GM18858 (cell line): ENCODE results near the gene TSPAN3.

Source experiments
- ATAC-seq: cut with Tn5 transposase; IDR thresholded peaks from one replicate; pipeline ENCODE4 v1.9.1; 2021; ENCODE audit not compliant: unreplicated experiment

Gene TSPAN3

DNA sequence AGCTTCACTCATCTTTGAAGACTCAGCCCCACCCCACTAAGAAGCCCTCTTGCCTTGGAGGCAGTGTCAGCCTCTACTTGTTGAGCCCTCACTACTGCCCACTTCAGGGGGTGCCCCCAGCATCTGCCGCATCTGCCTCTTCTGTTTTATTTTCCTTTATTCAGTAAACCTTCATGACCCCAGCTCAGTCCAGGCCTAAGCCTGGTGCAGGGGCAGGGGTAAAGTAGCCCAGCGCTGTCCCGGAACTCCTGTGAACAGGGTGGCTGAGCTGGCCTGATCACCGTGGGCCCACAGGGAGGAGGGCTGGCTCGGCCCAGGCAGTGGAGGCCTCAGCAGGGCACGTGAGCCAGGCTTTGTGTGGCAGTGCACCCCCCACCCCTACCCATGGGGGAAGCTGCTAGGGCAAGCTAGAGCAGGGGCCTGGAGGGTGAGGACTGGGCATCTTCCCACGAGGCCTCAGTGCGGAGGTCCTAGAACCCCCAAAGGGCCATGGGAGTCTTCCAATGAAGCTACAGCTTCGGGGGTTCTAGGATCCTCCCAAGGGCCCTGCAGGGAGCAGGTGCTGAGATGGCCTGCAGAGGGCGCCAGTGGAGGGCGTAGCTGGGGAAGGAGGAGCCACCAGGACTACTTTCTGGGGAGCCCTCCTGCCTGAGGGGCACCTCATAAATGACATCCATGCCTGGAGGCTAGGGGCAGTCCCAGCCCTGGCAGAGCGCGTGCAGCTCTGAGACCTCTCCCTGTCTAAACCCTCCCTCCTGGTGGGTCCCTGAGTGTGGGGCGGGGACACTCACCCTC, 36.0 kb downstream of the TSPAN3 start:
- ATAC-seq, result no peak

DNA sequence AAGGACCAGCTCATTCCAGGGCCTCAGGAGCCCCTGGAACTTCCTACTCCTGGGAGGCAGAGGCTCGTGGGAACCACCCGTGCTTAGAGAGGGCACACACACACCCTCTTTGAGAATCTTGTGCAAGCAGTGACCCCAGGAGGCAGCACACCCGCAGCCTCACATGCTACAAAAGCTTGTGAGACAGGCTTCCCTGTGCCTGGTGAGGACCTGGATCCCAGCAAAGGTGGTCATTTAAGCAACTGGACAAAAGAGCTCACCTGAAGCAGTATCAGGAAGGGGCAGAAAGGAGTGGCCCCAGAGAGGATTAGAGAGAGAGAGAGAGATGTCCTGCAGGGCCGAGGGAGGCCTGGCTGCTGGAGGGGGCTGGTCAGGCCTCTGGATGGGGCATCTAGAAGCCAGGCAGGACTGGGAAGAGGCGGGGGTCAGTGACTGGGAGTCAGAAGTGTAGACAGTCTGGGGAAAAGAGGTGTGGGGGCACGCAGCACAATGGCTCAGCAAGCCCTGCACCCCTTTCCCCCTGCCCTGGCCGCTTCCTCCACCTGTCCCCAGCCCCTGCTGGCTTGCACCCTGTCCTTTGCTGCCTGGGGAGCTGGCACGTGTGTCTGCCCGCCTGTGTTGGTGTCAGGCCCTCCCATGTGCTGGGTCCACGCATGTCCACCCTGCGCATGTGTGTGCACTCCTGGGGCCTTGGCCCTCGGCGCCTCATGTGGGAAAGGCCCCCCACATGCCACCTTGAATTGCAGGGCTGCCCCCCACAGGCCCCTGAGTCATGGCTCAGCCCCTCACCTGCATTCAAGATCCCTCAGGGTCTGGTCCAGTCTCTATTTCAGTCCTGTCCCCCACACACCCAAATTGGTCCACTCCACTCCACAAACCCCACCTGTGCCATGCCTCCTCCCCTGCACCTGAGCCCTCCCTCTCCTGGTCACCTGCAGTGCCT, 36.9 kb downstream of the TSPAN3 start:
- no peak for ATAC-seq

DNA sequence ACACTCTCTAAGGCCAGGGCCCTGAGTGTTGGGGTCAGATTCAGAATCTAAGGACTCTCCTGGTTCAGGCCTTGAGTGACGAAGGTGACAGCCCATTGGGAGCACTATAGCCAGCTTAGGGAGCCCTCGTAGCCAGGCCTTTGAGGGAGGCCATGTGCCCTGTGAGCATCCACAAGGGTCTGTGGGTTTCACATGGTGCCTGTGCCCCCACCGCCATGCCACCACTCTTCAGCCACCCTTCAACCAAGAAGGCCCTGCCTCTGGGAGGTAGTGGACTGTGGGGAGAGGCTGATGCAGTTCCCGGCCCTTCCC, 37.5 kb downstream of the TSPAN3 start:
- ATAC-seq, result no peak

DNA sequence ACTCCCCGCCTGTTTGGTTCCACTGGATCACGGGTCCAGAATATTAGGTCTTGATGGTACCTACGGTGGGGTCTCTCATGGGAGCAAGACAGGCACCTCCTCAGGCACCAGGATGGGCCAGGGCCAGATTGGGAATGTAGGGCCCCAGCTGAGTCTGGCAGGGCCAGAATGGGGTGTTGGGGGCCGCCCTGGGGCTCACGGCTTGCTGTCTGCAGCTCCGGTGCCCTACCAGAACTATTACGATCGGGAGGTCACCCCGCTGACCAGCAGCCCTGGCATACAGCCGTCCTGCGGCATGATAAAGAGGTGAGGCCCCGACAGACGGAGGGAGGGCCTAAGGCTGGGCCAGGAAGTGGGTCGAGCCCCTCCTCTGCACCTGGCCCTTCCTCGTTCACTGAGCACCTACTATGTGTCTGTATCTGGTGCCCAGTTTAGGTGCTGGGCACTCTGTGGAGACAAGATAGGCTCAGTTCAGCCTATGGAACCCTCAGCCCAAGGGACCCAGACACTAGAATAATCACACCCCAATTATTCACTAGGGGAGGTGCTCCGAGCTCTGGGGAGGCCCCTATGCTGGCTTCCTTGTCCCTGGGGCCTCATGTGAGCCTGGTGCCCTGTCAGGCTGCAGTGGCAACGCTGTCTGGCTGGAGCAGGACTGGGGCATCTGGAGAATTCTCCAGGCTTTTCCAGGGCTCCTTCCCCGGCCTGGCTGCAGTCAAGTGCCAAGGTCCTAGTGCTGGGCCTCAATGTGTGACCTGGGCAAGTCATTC, 38.1 kb downstream of the TSPAN3 start:
- no peak for ATAC-seq

DNA sequence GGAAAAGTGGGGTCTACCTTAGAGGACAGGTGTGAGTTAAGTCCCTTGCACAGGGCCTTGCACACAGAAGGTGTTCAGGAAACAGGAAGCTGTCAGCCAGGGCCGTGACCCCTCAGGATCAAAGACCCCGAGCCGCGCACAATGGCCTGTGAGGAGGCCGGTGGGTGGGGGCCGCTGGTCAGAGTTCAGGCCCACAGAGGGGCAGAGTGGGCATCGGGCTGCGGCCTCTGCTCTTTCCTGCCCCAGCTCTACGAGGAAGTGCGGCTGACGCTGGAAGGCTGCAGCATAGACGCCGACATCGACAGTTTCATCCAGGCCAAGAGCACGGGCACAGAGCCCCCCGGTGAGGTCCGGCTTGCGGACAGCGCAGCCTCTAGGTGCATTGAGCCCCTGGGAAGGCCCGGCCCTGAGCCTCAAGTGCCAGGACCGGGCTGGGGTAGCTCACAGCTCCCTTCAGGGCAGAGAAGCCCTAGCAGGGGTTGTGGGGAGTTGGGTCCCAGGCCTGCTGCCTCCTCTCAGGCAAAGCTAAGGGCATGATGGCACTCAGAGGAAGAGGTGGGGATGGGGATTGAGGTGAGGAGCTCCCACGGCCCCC, 38.8 kb downstream of the TSPAN3 start:
- no peak for ATAC-seq

DNA sequence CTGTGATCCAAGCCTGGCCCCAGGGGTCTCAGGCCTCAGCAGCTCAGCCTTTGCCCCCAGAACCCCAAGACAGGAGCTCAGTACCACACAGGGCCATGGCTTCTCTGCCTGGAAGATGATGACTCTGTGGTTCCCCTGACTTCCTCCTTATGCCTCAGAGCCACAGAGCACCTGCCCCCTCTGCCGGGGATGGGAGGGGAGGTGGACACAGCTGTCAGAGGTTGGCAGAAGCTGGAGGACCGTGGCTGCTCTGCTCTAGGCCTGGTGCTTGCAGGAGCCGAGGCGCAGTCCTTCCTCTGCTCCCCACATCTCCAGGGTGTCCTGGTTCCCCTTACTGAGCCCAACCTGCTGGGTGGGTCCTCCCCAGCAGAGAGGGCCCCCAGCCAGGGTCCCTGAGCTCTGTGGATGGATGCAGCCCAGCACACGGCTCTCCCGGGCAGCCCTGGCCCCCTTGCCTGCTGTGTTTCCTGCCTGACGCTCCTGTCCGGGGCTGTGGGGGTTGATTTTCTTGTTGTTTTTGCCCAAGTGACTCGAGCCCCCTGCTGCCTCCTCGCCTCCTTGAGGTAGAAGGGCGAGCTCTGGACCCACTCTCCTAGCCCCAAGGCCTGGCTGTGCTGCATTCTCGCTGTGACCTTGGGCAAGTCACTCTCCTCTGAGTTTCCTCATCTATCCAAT, 39.4 kb downstream of the TSPAN3 start:
- ATAC-seq, result no peak

DNA sequence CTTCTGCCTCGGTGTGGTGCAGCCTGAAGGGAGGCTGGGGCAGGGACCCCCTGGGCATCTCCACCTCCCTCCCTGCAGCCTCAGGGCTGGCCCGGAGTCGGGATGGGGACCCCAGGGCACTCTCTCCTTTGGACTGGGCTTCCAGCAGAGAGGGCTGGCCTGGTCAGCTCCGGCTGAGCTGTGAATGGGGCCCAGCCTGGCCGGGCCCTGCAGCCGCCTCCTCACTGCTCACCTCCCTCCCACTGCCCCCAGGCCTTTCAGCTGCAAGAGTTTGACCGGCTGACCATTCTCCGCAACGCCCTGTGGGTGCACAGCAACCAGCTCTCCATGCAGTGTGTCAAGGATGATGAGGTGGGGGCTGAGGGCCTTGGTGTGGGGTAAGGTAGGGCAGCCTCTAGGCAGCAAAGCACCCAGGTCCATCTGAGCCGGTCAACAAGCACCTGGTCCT, 40.0 kb downstream of the TSPAN3 start:
- ATAC-seq, result no peak

DNA sequence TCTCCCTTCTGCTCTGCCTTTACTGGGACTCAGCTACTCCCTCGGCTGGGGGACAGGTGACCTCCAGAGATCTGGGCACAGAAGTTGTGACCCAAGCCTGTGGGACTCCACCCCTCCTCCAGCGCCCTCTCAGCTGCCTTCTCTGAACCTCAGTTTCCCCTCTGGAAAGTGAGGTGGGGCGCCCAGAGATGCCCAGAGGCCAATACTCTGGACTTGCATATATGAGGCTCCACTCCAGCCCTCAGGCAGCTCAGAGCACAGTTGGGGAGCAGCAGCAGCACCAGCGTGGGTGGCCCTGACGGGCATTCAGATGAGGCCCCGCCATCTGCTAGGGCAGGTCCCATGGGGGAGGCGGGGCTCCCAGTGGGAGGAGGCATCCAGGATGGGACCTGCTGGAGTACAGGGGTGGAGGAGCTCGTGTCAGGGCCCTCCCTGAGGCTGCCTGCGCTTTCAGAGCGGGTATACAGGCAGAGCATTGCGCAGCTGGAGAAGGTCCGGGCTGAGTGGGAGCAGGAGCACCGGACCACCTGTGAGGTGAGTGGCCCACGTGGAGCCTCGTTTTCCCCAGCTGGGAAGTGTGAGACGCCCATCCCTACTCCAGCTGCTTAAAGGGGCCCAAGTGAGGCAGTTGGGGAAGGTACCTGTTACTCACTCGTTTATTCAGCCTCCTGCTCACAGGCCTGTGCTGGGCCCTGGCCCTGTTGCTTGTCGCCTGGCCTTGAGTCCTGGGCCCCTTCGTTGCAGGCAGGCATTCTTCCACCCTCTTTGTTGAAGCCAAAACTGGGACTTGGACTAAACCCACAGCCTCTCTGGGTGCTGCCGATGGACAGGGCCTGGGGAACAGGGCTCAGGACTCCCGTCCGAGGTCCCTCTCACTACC, 40.6 kb downstream of the TSPAN3 start:
- no peak for ATAC-seq

DNA sequence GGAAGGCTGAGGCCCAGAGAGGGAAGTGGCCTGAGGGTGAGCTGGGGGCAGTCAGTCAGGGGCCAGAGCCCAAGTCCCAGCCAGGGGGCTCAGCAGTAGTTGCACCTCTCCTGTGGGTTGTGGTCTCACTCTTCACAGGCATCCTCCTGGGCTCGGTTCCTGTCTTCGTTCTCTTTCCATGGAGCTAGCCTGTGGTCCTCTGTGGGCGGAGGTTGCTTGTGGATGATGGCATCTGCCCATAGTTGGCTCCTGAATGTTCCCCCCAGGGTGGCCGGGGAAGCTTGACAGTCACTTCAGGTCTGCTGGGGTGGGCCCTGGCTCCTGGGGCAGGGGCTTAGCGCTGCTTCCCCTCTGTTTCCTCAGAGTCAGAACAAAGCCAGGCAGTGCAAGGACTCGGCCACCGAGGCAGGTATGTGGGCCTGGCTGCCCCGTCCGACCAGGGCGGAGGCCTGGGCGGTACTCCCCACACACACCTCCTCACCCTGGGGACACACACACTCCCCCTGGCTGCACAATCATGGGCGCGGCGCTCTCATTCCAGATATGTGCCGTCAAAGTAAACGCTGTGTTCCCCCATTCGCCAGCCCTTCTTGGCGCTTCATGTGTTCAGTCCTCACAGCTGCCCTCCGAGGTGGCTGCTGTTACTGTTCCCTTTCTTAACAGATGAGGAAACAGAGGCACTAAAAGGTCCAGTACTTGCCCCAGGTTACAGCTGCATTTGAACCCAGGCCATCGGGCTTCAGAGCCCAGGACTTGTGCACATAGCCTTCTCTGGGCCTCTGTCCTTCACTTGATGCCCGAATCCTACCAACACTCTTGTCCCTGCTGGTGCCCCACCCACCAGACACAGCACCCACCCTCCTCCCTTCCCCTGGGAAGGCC, 41.5 kb downstream of the TSPAN3 start:
- ATAC-seq, result no peak

DNA sequence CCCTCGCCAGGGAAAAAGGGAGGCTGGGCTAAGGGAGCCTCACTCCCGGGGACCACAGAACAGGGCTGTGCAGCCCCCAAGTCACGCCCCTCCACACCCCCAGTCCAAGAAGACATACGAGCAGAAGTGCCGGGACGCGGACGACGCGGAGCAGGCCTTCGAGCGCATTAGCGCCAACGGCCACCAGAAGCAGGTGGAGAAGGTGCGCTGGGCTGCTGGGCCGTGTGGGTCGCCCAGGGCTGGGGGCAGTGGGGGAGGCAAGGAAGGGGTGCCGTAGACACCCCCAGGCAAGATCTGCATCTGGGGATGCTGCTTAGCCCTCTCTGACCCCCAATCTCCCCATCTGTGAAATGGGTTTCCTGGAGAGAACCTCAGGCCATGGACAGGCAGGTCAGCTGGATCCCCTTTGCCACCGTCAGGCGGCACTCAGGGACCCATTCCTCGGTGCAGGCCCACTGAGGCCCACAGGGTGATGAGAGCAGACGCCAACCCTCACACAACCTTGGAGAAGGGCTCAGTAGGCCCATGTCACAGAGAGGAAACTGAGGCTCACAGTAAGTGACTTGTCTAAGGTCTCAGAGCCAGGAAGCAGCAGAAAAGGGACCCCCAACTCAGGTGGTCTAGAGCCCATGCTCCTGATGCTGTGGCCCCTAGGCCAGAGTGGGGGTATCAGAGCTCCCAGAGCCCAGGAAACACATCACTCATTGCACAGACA, 42.3 kb downstream of the TSPAN3 start:
- no peak for ATAC-seq

DNA sequence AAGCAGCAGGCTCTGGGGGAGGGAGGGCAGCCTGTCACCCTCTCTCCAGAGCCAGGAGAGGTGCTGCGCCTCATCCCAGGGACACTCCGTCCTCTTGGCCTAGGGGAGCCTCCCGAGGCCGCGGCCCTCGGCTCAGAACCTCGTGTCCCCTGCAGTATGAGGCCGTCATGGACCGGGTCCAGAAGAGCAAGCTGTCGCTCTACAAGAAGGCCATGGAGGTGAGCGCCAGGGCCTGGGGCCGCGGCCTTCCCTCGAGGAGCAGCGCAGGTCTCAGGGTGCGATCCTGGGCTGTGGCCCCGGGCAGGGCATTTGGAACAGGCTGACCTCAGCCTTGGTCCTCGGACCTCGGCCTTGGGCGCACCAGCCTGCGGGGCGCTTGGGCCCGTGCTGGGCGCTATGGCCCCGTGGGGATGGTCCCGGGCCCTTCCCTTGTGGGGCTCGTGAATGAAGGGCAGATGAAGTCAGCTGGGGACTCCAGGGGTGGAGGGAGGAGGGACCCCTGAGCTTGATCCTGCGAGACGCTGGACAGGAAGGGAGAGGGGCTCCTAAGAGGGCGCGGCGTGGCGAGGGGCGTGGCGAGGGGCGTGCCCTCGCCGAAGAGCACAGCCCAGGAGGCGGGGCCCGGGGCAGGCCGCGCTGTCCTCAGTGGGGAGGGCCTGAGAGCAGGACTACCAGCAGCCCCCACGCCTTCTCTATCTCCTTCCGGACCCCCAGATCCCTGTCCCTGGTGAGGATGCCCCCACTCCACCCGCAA, 43.0 kb downstream of the TSPAN3 start:
- ATAC-seq, result no peak

DNA sequence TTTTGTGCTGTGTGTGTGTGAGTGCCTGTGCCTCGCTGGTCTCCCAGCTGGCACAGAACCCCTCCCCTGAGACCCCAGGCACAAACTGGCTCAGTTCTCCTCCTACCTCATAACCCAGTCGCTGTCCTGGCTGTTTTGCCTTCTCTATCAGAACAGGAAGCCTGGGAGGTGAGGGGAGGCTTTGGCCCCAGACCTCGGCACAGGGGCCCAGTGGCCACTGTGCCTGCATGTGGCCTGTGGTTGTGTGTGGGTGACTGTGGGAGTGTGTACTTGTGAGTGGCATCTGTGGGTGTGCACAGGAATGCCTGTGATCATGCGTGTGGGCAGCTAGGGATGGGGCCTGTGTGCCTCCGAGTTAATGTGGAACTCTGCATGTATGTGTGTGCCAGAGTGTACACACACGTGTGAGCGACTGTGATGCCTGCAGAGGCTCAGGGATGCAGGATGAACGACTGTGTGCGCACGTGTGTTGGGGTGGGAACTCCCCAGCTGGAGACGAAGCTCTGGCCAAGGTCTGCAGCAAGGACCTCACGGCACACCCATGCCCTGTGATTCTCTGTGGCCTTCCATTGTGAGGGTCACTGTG, 43.7 kb downstream of the TSPAN3 start:
- no peak for ATAC-seq

DNA sequence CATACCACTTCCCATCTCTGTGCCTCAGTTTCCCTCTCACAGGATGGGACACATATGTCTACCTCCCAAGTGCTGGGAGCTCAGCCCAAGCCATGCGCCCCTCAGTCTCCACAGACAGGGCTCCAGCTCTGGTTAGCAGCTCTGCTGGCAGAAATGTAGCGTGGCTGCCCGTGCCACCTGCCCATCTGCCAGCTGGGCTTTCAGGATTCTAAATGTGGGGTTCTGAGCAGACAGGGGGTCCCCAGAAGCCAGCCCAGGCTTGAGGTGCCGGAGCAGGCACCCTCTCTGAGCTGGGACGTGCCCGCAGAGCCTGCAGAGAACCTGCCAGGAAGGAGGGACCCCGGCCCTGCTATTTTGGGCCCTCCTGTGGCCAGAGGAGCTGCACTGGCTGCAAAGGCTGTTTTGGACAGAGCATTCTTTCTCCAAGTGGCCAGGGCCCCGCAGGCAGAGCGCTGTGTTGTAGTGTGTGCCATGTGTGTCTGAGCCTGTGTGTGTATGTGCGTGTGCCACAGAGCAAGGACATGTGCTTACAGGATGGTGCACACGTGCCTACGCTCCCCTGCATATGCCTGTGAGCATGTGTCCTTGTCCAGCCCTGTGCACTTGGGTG, 44.3 kb downstream of the TSPAN3 start:
- ATAC-seq, result no peak

DNA sequence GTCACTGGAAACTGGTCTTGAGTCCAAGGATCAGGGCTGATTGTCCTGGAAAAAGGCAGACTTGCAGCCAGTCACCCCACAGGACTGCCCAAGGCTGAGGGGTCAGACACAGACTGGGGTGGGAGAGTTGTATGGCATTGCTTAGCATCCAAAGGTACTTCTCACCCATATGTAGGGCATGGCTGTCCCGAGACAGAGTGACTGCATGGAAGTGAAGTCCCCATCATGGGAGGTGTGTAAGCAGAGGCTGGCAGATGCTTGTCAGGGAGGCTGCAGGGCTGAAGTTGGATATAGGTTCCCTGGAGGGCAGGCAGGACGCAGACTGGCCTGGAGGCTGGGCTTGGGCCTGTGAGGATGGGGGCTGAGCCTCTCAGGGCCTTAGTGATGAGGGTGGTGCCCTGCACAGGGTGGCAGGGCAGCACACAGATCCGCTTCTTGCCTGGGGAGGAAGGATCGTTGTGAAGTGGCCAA, 44.9 kb downstream of the TSPAN3 start:
- no peak for ATAC-seq

DNA sequence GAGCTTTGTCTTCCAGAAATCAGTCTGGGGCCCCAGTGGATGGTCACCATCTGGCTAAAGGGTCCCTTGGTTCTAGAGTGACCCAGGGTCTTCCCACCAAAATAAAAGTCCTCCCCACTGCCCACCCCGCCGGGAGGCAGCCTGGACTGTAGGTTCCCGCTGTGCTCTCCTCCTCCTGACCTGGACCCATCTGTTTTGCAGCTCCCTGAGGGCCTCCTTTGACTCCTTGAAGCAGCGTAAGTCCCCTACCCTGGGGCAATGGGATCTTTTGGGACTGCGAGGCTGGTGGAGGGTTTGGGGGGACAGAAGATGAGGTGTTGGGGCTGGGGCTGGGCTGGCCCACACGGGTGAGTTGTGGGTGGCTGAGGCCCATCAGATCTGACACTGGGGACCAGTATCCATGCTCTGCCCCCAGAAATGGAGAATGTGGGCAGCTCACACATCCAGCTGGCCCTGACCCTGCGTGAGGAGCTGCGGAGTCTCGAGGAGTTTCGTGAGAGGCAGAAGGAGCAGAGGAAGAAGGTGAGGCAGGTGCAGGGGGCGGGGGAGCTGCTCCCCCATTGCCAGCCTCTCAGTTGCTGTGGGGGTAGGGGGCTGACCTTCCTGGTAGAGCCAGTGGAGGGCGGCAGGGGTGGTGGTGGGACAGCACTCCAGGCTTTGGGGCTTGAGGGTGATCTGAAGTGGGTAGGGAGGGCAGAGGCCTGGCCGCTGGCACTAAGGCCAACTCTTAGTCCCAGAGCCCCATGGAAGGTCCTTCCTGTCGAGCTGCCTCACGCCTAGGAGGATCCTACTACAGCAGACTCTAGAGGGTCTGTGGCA, 45.6 kb downstream of the TSPAN3 start:
- ATAC-seq, result no peak
